SK-N-MC (cell line): ENCODE measurements around the gene AK8.

ENCODE experiments used
- DNase-seq: peaks from one replicate; pipeline ENCODE4 v3.0.0-alpha.2; 2011; ENCODE audit warnings: low read depth, low spot score
- H3K27ac ChIP-seq: fragments of 200-600 bp; sonication (generic); 2 replicates; pipeline ENCODE4 v1.5.1; 2016; ENCODE audit warnings: mixed run types
- H3K36me3 ChIP-seq: fragments of 200-600 bp; sonication (generic); 2 replicates; pipeline ENCODE4 v1.6.1; 2017; ENCODE audit warnings: antibody characterized with exemption, low read length, mixed read lengths; ENCODE audit not compliant: insufficient read depth
- H3K4me3 ChIP-seq: fragments of 200-600 bp; sonication (generic); 2 replicates; pipeline ENCODE4 v1.5.1; 2016
- H3K9ac ChIP-seq: fragments of 200-600 bp; sonication (generic); 2 replicates; pipeline ENCODE4 v1.8.0; 2017; ENCODE audit warnings: mixed run types, mixed read lengths; ENCODE audit not compliant: insufficient read length
- H3K9me3 ChIP-seq: fragments of 200-600 bp; sonication (generic); 2 replicates; pipeline ENCODE4 v1.6.1; 2017; ENCODE audit warnings: low read depth, mild to moderate bottlenecking, antibody characterized with exemption, low read length, moderate library complexity, mixed read lengths
- EZH2 ChIP-seq: fragments of 200-600 bp; sonication (generic); IDR thresholded peaks from one replicate; pipeline ENCODE4 v1.6.1; 2017; ENCODE audit warnings: antibody characterized with exemption
- FOXP2 ChIP-seq: optimal IDR thresholded peaks from 2 replicates; pipeline ENCODE3; 2011; ENCODE audit warnings: mild to moderate bottlenecking, moderate library complexity; ENCODE audit not compliant: insufficient read depth; ENCODE audit errors: extremely low read length, control extremely low read depth
- POLR2AphosphoS5 ChIP-seq: IDR thresholded peaks from 2 replicates; pipeline ENCODE4 v1.6.1; 2012; ENCODE audit warnings: mild to moderate bottlenecking, low read depth, low read length, borderline replicate concordance

The AK8 gene

DNA sequence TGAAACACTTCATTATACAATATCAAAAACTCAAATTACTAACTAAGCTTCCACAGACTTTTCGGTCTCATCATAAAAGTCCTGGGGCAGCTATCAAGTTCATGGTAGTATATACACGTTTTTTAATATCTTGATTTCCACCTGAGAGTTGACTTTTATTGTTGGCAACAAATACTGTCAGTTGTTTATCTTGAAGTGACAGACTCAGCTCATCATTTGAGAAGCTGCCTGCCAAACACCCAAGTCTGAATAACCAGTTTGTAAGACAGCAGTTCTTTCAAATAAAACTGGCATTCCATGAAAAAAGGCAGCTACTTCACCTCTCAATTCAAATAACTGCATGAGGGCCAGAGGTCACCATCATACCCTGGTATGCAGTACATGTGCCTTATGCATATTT is 31.2 kb upstream of the AK8 start:
- Histone ChIP-seq H3K9ac (no peak overlapping the region), H3K36me3 (peaks cover 38% of the 10 kb centered on the region), H3K9me3 (no peaks in the 10 kb centered on the region), H3K4me3 (no peak overlapping the region), H3K27ac (no peak overlapping the region)
- TF ChIP-seq FOXP2 (no peak), EZH2 (no peak), POLR2AphosphoS5 (no peak)
- DNase-seq: no peak

DNA sequence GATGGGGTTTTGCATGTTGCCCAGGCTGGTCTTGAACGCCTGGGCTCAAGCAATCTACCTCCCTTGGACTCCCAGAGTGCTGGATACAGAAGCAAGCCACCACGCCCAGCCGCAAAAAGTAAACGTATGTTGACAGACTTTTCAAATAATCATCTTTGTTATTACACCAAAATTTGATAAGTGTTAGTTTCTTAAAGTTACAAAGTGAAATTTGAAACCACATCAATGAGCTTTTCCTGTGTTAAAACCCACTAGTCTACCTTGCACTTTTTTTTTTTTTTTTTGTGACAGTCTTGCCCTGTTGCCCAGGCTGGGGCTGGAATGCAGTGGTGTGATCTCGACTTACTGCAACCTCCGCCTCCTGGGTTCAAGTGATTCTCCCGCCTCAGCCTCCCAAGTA is 30.6 kb upstream of the AK8 start:
- no peak for TF ChIP-seq POLR2AphosphoS5
- no peak for TF ChIP-seq EZH2
- TF ChIP-seq FOXP2: no peak
- H3K36me3 ChIP-seq: peaks cover 44% of the 10 kb centered on the region
- no peak overlapping the region for H3K9ac ChIP-seq
- no peak overlapping the region for H3K4me3 ChIP-seq
- no peak overlapping the region for H3K27ac ChIP-seq
- no peaks in the 10 kb centered on the region for H3K9me3 ChIP-seq
- no peak for DNase-seq

DNA sequence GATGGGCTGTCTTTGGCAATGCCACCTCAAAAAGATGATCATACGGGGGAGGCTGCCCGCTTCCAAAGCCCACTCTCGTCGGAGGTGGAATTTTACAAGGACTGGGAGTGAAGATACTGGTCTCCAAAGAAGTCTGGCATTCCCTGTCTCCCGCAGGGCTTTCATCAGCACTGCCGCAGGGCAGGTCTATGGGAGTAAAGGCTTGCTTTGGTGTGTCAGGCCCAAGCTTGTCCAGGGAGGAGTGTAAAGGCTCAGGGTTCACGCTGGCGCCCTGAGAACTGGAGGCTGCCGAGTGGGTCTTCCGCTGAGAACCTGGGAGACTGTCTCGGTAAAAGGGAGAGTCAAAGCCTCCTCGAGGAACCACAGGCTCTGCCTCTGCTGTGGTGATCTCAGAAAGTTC is 27.6 kb upstream of the AK8 start:
- H3K9ac ChIP-seq: no peak overlapping the region
- no peaks in the 10 kb centered on the region for H3K9me3 ChIP-seq

GRCh38 chr9:132903574-132904492 is 25.7 kb upstream of the AK8 start:
- Histone ChIP-seq H3K9me3 (no peaks in the 10 kb centered on the region), H3K36me3 (peaks cover 36% of the 10 kb centered on the region), H3K27ac (no peak overlapping the region), H3K4me3 (no peak overlapping the region), H3K9ac (no peak overlapping the region)
- TF ChIP-seq EZH2 (no peak), POLR2AphosphoS5 (no peak), FOXP2 (no peak)
- no peak for DNase-seq

More for the DNA sequence above, 27.6 kb upstream of the AK8 start:
- Histone ChIP-seq H3K27ac (no peak overlapping the region), H3K36me3 (peaks cover 37% of the 10 kb centered on the region), H3K4me3 (no peak overlapping the region)
- TF ChIP-seq EZH2 (no peak), FOXP2 (no peak), POLR2AphosphoS5 (no peak)
- no peak for DNase-seq

GRCh38 chr9:132901858-132902831 is 24.1 kb upstream of the AK8 start:
- Histone ChIP-seq H3K27ac (no peak overlapping the region), H3K4me3 (no peak overlapping the region), H3K9ac (no peak overlapping the region), H3K36me3 (peaks cover 49% of the 10 kb centered on the region), H3K9me3 (no peaks in the 10 kb centered on the region)
- TF ChIP-seq POLR2AphosphoS5 (no peak), FOXP2 (no peak), EZH2 (no peak)
- DNase-seq: peak; percentile 47

DNA sequence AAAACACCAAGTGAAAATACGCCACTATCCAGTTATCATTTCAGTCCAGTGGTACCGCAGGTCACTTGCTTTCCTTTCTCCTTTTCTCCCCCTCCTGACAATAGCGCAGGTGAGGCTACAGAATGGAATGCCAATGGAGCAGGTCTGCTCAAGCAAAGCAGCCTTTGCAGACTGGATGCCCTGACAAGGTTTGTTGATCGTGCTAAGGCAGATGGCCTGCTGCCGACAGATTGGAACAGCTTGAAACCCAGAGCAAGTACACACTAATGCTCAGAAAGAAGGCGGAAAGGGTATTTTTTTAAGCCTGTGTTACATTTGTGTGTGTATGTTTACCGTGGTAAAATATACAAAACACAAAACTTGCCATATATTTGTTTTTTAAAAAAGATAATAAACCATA is 20.0 kb upstream of the AK8 start:
- Histone ChIP-seq H3K4me3 (no peak overlapping the region), H3K9me3 (no peaks in the 10 kb centered on the region), H3K9ac (no peak overlapping the region), H3K27ac (no peak overlapping the region), H3K36me3 (peaks cover 58% of the 10 kb centered on the region)
- no peak for DNase-seq
- TF ChIP-seq EZH2: no peak
- TF ChIP-seq POLR2AphosphoS5: no peak
- no peak for TF ChIP-seq FOXP2

DNA sequence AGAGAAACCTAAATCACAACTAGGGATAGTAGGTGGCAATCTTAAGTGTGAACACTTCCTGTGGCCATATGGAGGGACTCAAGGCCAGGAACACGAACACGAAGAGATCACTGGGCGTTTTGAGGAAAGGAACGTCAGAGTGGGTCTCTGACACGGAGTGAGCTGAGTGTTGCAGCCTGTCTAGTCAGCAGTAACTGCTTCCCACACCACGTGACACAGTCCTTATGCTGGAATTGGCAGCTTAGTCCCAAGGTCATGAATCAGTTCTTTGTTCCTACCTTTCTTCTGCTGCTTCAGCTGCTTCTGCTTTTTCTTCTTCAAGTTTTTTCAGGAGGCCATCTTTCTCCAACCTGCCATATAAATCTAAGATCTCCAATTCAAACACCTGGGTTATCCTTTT is 18.8 kb upstream of the AK8 start:
- Histone ChIP-seq H3K27ac (no peak overlapping the region), H3K36me3 (peaks cover 58% of the 10 kb centered on the region), H3K9ac (no peak overlapping the region), H3K9me3 (no peaks in the 10 kb centered on the region), H3K4me3 (no peak overlapping the region)
- TF ChIP-seq FOXP2: no peak
- TF ChIP-seq EZH2: no peak
- no peak for TF ChIP-seq POLR2AphosphoS5
- DNase-seq: no peak

DNA sequence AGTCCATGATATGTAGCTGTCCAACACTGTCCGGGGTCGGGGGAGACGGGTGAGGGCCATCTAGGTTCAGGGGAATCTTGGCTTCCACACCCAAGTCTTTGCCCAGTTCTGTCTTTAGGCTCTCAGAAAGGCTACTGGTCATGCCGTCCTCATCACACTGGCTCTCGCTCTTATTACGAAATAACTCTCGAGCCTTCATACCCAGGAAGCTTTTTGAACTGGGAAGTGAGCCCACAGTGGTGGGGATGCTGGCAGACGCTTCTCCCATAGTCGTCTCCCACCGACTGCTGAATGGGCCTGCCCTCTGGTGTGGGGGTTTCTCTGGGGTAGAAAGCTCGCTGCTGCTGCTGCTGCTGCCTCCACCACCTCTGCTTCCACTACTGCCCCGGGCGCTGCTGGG is 18.2 kb upstream of the AK8 start:
- Histone ChIP-seq H3K9ac (no peak overlapping the region), H3K27ac (no peak overlapping the region), H3K9me3 (no peaks in the 10 kb centered on the region), H3K36me3 (peaks cover 54% of the 10 kb centered on the region), H3K4me3 (no peak overlapping the region)
- TF ChIP-seq POLR2AphosphoS5 (no peak), EZH2 (no peak), FOXP2 (no peak)
- DNase-seq: no peak
